HG03457 (cell line): ENCODE results near the gene TBRG1.
"Not testable (repeated sequence)": the region's sequence is repeated elsewhere in the genome, so short reads cannot be mapped to it uniquely, and the experiment has no call there.

ENCODE experiments used
- ATAC-seq: cut with Tn5 transposase; IDR thresholded peaks from one replicate; pipeline ENCODE4 v1.9.1; 2021; ENCODE audit warnings: moderate number of reproducible peaks; ENCODE audit not compliant: unreplicated experiment

Gene TBRG1

GRCh38 chr11:124622531-124623451 is at the start of gene TBRG1:
Gene TBRG1 (plus strand): TSS chr11:124622864. CDS start chr11:124623084, 220 bp downstream.
- peak; percentile 98 for ATAC-seq

GRCh38 chr11:124577716-124578427 is 44.8 kb upstream of the TBRG1 start:
- ATAC-seq = no peak

- ATAC-seq = no peak
Observed at GRCh38 chr11:124578761-124579160, 43.9 kb upstream of the TBRG1 start.

- no peak for ATAC-seq
Observed at GRCh38 chr11:124581817-124582216, 40.8 kb upstream of the TBRG1 start.

- ATAC-seq = no peak
Observed at GRCh38 chr11:124582565-124582964, 40.1 kb upstream of the TBRG1 start.

GRCh38 chr11:124583781-124584180 is 38.9 kb upstream of the TBRG1 start:
- no peak for ATAC-seq

- ATAC-seq = no peak
Observed at GRCh38 chr11:124584681-124585372, 37.8 kb upstream of the TBRG1 start.

- ATAC-seq = no peak
Observed at GRCh38 chr11:124586238-124586860, 36.3 kb upstream of the TBRG1 start.

GRCh38 chr11:124591430-124591829 is 31.2 kb upstream of the TBRG1 start:
- no peak for ATAC-seq

GRCh38 chr11:124592627-124593026 is 30.0 kb upstream of the TBRG1 start:
- no peak for ATAC-seq

GRCh38 chr11:124595302-124595701 is 27.4 kb upstream of the TBRG1 start:
- ATAC-seq = no peak

GRCh38 chr11:124597626-124598025 is 25.0 kb upstream of the TBRG1 start:
- ATAC-seq = no peak

- ATAC-seq = no peak
Observed at GRCh38 chr11:124600621-124601320, 21.9 kb upstream of the TBRG1 start.

- no peak for ATAC-seq
Observed at GRCh38 chr11:124602193-124602592, 20.5 kb upstream of the TBRG1 start.

- not testable (repeated sequence) for ATAC-seq
Observed at GRCh38 chr11:124602723-124603122, 19.9 kb upstream of the TBRG1 start.

- no peak for ATAC-seq
Observed at GRCh38 chr11:124605719-124606118, 16.9 kb upstream of the TBRG1 start.

GRCh38 chr11:124608147-124608546 is 14.5 kb upstream of the TBRG1 start:
- no peak for ATAC-seq

- ATAC-seq = no peak
Observed at GRCh38 chr11:124610295-124610694, 12.4 kb upstream of the TBRG1 start.

GRCh38 chr11:124611064-124611463 is 11.6 kb upstream of the TBRG1 start, which contains the start of gene PANX3:
Gene PANX3 (plus strand): TSS chr11:124611428. CDS start chr11:124611557, 129 bp downstream.
- ATAC-seq = no peak

GRCh38 chr11:124612045-124612444 is 10.6 kb upstream of the TBRG1 start:
- ATAC-seq = no peak
